Activated gamma-delta T cell (primary cell): ENCODE data around the gene TUBB3.
"Not testable (repeated sequence)": the region's sequence is repeated elsewhere in the genome, so short reads cannot be mapped to it uniquely, and the experiment has no call there.

Experiments used
- DNase-seq: peaks from one replicate; lab custom pipeline; 2025; lab: John Stamatoyannopoulos, UW

Gene TUBB3

GRCh38 chr16:89965447-89966225 lies 42.5 kb downstream of the TUBB3 start:
- DNase-seq = no peak

DNA sequence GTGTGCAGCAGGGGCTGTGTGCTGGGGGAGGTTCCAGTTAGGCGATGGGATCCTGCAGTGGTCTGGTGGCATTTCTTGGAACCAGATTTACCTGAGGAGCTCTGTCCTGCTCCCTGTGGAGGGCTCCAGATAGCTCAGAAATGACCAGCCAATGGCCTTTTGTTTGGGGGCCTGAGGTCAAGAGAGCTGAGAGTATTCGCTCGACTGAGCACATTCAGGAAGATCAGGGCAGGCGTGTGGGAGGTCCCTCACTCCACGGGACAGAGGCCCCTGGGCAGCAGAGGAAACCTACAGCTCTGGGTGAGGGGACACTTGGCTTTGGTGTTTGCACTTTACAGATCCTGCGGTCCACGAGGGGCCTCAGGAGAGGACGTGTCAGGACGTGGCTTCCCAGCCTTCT lies 43.6 kb downstream of the TUBB3 start:
- DNase-seq = no peak

GRCh38 chr16:89967436-89967835 lies 44.3 kb downstream of the TUBB3 start:
- not testable (repeated sequence) for DNase-seq

- not testable (repeated sequence) for DNase-seq
Measured at GRCh38 chr16:89968074-89968473, 44.9 kb downstream of the TUBB3 start.

- no peak for DNase-seq
Measured at GRCh38 chr16:89969741-89970410, 46.7 kb downstream of the TUBB3 start.

DNA sequence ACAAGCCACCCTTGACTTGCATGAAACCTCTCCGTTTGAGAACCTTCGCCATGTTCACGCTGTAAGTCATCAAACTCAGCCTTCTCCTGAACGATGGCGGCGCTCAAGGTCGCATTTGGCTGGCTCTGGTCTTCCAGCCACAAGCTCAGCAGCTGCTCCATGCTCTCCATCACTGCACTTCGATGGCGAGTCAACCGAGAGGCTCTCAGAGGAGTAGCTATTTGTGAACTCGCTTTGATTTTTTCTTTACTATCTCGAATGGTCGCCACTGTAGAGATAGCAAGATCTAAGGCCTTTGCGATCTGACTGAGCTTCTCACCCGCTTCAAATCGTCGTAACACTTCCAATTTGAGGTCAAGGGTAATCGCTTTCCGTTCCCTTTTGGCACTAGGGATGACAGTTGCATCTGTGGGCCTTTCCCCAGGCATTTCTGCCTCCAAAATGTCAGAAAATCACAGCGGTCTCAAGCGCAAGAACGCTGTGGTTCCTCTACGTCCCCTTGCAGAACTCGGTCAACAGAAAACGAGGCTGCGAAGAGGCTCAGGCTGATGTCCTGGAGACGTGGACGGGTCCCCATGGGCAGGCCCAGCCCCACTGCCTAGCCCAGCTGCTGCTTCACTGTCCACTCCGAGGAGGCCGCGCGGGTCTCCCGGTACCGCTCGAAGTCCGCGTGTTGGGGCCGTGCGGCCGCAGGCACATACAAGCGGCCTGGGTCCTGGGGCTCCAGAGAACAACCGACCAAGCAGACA lies 48.5 kb downstream of the TUBB3 start:
- no peak for DNase-seq

DNA sequence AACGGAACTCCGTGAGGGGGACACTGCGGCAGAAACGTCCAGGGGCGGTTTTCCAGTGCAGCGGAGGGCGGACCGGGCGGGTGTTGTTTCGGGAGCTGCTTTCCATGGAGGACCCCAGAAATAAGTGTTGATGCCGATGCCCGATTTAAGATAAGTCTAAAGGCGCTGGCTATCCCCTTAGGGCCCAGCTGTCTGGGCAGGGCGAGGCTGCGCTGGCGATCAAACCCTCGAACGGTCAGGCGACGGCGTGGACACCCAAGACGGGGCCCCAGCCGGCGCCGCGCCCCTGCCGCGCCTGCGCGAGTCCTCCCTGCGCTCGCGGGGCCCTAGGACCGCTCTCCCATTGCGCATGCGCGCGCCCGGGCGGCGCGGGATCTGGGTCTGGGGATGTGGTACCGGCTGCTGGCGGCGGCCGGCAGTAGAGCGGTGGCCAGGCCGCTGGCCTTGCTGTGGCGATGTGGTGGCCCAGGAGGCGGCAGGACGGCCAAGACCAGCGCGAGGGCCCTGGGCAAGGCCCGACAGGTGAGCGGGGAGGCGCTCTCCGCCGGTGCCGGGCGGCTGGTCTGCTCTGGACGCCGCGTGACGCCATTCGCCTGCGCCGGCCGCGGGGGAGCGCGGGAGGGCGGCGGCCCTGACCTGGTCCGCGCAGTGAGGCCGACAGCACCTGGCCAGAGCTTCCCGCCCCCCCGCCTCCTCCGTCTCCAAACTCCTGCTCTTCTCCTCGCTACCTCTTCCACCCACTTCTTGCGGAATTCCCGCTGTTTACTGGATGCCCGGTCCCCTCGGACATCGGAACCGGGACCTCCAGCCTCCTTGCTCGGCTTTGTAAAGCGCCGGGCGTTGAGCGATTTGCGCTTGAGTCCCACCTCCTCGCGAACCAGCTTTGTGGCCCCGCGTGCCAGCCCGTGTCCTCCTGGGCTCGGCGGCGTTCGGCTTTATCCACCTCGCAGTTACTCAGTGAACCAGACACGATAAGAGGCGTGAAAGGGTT lies 49.4 kb downstream of the TUBB3 start:
- peak; percentile 89 for DNase-seq

- DNase-seq = no peak
Measured at GRCh38 chr16:89973235-89973634, 50.1 kb downstream of the TUBB3 start.

- no peak for DNase-seq
Measured at GRCh38 chr16:89973654-89974335, 50.7 kb downstream of the TUBB3 start.

GRCh38 chr16:89974870-89975269 lies 51.7 kb downstream of the TUBB3 start:
- DNase-seq = no peak

DNA sequence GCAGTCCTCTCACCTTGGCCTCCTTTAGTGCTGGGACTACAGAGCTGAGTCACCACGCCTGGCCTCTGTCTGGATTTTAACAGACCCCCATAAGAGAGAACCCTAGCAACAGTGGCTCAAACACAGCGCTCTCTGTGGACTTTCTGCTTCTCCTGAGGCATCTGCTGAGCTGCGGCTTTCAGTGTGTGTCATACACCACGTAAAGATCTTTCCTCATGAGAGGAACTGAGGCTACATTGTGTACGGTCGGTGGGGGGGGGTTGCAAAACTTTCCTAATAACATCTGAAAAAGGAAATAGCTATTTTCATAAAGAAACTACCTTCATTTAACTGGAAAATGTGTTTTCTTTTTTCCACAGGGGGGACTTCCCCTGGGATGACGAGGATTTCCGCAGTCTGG lies 58.3 kb downstream of the TUBB3 start:
- no peak for DNase-seq

DNA sequence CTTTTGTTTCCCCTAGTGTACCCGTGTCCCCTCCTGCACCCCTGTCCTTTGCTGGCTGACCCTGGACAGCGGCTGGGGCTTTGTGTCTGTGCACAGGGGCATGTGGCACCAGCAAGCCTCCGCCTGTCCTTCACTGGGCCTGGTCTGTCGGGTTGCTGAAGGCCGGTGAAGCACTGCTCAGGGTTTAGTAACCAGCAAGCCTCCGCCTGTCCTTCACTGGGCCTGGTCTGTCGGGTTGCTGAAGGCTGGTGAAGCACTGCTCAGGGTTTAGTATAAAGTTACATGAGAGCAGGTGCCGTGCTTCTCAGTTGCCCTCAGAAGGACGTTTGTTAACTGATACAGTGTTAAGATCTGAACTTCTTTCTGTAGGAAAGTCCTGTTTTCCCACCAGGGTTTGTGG lies 59.2 kb downstream of the TUBB3 start:
- DNase-seq = no peak

GRCh38 chr16:89983536-89983935 lies 60.4 kb downstream of the TUBB3 start:
- DNase-seq = no peak

DNA sequence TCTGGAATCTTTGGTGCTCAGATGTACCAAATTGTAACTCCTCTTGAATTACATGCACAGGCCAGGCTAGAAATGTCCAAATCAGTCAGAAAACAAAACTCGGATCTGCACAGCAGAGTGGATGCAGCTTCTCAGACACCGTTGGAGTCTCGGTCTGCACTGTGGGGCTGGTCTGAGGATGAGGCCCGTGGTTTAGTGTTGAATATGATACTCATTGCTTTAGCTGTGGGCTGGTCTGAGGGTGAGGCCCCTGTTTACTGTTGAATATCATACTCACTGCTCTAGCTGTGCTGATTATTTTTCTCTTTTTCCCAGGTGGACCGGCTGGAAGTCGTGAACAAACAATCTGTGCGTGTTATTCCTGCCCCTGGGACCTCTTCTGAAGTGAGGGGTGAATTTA lies 61.1 kb downstream of the TUBB3 start:
- no peak for DNase-seq

DNA sequence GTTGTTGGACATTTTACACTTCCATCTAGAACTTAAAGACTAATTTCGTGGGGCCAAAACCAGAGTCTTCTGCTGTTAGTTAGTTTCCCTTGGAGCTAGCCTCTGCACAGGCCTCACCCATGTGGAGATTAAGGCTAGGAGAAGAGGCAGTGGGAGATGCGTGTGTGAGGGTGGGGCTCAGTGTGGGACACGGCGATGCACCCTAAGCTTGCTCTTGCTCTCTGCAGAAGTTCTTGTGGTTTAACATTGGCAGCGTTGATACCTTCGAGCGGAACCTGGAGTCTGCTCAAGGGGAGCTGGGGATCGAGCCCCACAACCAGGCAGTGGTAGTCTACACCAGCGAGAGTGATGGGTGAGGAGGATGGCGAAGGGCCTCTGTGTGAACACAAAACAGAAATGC lies 62.1 kb downstream of the TUBB3 start:
- no peak for DNase-seq
